Choroid plexus epithelial cell (primary cell): ENCODE results near the gene TBC1D9.
"Not testable (repeated sequence)": the region's sequence is repeated elsewhere in the genome, so short reads cannot be mapped to it uniquely, and the experiment has no call there.

Experiments
- DNase-seq: peaks from one replicate; pipeline ENCODE4 v3.0.0-alpha.2; 2010; ENCODE audit warnings: low read depth
- H3K4me3 ChIP-seq: 2 replicates; pipeline ENCODE4 v1.5.1; 2011; ENCODE audit warnings: low read depth, mild to moderate bottlenecking, control low read depth, low read length, moderate library complexity
- CTCF ChIP-seq: conservative IDR thresholded peaks from 2 replicates; pipeline ENCODE4 v1.5.1; 2011; ENCODE audit warnings: low read depth, mild to moderate bottlenecking, control low read depth, inconsistent platforms, low read length, moderate library complexity

TBC1D9 gene

GRCh38 chr4:140754918-140755773 lies 1.0 kb downstream of the TBC1D9 start:
- no peak for TF ChIP-seq CTCF
- peak overlapping the region; percentile 68 for H3K4me3 ChIP-seq
- peak; percentile 24 for DNase-seq

- DNase-seq, result no peak
- no peak overlapping the region for H3K4me3 ChIP-seq
- TF ChIP-seq CTCF, result no peak
Measured at GRCh38 chr4:140753329-140753728, 2.9 kb downstream of the TBC1D9 start.

- no peak overlapping the region for H3K4me3 ChIP-seq
- DNase-seq, result no peak
- TF ChIP-seq CTCF, result no peak
Measured at GRCh38 chr4:140752291-140753068, 3.7 kb downstream of the TBC1D9 start.

- no peak for TF ChIP-seq CTCF
- no peak for DNase-seq
- no peak overlapping the region for H3K4me3 ChIP-seq
Measured at GRCh38 chr4:140750470-140750869, 5.7 kb downstream of the TBC1D9 start.

GRCh38 chr4:140748171-140748570 lies 8.0 kb downstream of the TBC1D9 start:
- TF ChIP-seq CTCF, result no peak
- DNase-seq, result no peak
- no peak overlapping the region for H3K4me3 ChIP-seq

GRCh38 chr4:140746546-140746945 lies 9.6 kb downstream of the TBC1D9 start:
- not testable (repeated sequence) for H3K4me3 ChIP-seq, DNase-seq

- H3K4me3 ChIP-seq, result no peak overlapping the region
- no peak for DNase-seq
- no peak for TF ChIP-seq CTCF
Measured at GRCh38 chr4:140744421-140744820, 11.8 kb downstream of the TBC1D9 start.
